GM19438 (cell line): ENCODE measurements around the gene NTRK1.

Experiments
- ATAC-seq: cut with Tn5 transposase; IDR thresholded peaks from one replicate; pipeline ENCODE4 v1.9.1; 2021; ENCODE audit warnings: low read depth; ENCODE audit not compliant: unreplicated experiment

NTRK1 gene

DNA sequence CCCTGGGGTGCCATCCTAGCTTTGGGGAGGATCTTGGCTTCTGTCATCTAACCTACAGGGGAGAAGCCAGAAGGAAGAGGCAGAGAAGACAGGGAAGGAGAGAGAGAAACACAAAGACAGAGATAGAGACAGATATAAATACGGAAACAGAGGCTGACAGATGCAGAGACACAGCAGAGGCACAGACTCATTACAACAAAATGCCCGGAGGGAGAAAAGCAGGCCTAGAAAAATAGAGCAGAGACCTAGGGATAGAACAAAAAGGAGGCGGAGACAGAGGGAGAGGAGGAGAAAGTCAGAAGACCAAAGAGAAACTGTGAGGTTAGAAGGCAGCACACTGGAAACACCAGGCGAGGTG is 34.8 kb downstream of the NTRK1 start:
- no peak for ATAC-seq

DNA sequence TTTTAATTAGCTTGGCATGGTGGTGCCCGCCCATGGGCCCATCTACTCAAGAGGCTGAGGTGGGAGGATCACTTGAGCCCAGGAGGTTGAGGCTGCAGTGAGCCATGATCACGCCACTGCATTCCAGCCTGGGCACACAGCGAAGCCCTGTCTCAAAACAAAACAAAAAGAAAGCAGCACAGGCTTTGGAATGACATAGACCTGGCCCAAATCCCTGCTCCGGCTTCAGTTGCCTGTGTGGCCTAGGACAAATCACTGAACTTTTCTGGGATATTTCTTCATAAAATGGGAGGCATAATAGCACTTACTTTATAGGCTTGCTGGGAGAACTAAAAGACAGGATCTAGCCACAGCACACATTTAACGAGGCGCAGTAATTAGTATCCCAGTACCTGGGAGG is 35.3 kb downstream of the NTRK1 start:
- no peak for ATAC-seq

- no peak for ATAC-seq
Observed at GRCh38 chr1:156896490-156897033, 35.9 kb downstream of the NTRK1 start.

- ATAC-seq, result no peak
Observed at GRCh38 chr1:156897078-156897825, 36.6 kb downstream of the NTRK1 start.

DNA sequence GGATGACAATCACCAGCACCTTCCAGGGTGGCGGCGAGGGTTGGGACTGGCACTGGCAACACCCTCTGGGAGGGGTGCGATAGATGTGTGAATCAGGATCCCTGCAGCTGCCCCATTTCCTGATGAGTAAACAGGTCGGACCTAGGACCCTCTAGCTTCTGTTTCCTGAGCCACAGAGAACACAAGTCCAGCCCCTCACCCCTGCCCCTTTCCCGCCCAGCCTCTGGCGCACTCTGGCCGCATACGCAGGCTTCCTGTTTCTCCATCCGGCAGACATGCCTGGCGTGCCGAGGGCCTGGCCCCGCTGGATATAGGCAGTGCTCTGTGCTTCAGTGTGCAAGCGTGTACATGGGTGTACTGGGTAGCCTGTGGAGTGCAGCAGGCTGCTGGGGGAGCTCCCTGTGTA is 37.5 kb downstream of the NTRK1 start:
- ATAC-seq, result no peak

DNA sequence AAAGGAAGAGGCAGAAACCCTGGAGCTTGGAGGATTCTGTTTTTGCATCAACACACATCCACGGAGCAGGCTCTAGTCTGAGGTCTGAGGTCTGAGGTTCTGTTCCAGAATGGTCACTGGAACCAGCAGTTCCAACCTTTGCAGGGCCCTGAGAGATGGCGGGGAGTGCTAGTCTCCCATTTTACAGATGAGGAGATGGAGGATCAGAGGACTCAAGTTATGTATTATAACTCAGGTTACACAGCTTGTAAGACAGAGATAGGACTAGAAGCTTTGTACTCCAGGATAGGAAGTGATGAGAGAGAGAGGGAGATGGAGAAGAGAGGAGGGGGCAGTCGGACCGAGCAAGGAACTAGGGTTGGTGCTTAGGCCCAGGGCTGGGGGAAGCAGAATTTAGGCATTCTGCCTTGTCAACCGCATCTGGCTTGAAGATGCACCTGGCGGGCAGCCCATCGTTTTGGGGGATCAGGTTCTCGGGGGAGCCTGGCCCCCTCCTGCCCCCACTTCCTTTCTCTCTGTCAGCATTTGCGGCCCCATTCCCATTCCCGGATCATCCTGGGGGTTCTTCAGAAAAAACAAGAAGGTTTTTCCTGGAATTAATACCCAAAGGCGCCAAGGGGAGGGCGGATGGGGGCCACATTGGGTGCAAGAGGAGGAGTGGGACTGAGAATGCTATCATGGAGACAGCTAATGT is 38.5 kb downstream of the NTRK1 start:
- no peak for ATAC-seq

- no peak for ATAC-seq
Observed at GRCh38 chr1:156899956-156900718, 39.5 kb downstream of the NTRK1 start.

- no peak for ATAC-seq
Observed at GRCh38 chr1:156900896-156901589, 40.4 kb downstream of the NTRK1 start.

DNA sequence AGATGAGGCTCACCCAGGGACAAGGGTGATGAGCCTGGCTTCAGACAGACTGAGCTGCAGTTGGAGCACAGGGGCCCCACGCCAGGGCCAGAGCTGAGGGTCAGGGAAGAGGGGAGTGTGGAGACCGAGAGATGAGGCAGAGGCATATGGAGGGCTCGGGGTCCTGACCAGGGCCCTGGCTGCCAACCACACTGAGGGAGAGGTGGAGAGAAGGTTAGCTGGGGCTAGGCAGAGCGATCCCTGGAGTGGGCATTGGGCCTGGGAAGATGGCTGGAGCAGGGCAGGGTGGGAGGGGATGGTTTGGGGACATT is 40.9 kb downstream of the NTRK1 start:
- no peak for ATAC-seq

GRCh38 chr1:156901966-156902915 is 41.6 kb downstream of the NTRK1 start:
- no peak for ATAC-seq

DNA sequence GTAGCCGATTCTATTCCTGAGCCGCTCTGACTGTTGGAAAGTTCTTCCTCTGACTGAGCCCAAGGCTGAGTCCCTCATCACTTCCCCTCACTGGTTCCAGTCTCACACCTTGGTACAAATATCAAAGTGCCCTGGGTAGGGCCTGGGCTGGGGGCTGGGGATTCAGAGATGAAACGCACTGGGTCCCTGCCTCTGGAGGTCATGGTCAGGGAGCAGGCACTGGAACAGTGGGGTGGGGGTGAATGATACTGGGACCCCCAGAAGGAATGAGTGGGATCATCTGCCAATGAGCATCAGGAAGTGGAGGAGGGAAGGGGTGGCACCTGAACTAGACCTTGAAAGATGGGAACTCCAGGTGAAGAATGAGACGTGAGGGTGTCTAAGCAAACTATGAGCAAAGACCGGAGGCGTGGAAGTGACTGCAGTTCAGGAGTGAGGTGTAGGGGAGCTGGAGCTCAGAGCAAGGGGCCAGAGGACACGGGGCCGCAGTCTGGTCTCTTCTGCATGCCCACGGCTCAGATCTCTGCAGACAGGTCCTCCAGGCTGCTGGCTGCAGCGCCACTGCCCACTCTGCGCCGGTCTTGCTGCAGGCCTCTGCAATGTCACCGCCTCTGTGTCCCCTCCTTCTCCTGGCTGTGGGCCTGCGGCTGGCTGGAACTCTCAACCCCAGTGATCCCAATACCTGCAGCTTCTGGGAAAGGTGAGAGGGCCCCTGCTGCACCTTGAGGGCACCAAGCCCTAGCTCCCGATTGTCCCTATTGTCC is 42.8 kb downstream of the NTRK1 start:
- no peak for ATAC-seq

- no peak for ATAC-seq
Observed at GRCh38 chr1:156904187-156904959, 43.7 kb downstream of the NTRK1 start.

GRCh38 chr1:156905176-156905575 is 44.5 kb downstream of the NTRK1 start:
- no peak for ATAC-seq

DNA sequence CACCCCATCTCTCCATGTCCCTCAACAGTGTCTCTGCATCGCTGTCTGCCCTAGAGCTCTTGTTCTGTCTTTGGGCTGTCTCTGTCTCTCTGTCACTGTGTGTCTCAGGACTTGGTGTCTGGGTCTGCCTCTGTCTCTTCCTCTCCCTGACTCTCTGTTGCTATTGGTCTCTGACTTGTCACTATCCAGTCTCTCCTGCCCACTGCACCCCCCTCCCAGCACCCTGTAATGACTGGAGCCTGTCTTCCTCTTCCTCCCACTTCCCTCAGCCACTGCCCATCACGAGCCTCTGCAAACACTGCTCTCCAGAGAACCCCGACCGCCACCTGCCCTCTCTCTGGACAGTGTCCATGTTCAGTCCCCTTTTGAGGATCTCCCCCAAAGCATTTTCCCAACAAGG is 45.0 kb downstream of the NTRK1 start:
- ATAC-seq, result no peak

DNA sequence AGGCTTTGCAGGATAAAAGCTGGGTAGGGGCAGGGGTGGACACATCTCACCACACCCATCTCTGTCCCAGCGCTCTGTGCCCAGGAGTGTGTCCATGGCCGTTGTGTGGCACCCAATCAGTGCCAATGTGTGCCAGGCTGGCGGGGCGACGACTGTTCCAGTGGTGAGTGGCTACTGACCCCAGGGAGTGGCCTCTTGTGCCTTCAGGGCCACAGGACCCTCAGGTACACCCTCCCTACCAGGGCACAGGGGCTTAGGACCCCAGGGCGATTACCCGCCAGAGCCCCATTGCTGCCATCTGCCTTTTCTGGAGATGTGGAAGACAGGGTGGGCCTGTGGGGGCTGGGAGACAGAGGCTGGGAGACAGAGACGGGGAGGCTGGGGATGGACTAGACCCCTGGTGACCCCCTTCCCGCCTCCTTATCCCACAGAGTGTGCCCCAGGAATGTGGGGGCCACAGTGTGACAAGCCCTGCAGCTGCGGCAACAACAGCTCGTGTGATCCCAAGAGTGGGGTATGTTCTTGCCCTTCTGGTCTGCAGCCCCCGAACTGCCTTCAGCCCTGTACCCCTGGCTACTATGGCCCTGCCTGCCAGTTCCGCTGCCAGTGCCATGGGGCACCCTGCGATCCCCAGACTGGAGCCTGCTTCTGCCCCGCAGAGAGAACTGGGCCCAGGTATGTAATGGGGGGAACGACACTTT is 45.7 kb downstream of the NTRK1 start:
- ATAC-seq, result no peak

- ATAC-seq, result no peak
Observed at GRCh38 chr1:156908541-156908940, 47.9 kb downstream of the NTRK1 start.

DNA sequence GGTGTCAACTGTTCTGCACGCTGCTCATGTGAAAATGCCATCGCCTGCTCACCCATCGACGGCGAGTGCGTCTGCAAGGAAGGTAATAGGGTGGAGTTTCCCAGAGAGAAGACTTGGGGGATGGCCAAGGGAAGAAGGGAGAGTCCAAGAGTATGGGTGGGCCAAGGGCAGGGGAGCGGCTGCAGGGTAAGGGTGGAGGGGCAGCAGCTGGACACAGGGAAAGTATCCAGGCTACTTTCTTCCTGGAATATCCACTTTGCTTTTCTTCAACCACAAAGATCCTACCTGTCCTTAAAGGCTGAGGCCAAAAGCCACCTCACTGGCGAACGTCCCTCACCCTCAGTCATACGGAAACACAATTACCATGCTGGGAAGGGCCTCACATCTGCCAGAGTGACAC is 48.3 kb downstream of the NTRK1 start:
- ATAC-seq, result no peak

GRCh38 chr1:156909671-156910070 is 49.0 kb downstream of the NTRK1 start:
- ATAC-seq, result no peak
